ENCODE data around the gene GAREM2.

GAREM2 gene

DNA sequence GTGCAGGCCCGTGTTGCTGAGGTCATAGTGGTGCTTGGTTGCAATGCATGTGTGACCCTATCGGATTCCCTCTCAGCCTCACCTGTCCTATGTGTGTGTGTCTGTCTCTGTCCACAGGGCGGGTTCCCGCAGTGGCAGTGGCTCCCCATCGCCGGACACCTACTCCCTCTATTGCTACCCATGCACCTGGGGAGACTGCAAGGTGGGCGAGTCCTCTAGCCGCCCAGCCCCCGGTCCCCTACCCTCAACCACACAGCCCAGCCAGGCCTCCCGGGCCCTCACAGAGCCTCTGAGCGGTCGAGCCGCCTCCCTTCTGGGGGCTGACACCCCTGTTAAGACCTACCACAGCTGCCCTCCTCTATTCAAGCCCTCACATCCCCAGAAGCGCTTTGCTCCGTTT, 14.2 kb downstream of the GAREM2 start:
- TF ChIP-seq GATA1 (IDR thresholded peaks at IDR 0.05; ENCODE audit: low read depth, low read length) (no peak), POLR2A (IDR thresholded peaks at IDR 0.05; ENCODE audit: low read length) (no peak)
- no peak for DNase-seq

DNA sequence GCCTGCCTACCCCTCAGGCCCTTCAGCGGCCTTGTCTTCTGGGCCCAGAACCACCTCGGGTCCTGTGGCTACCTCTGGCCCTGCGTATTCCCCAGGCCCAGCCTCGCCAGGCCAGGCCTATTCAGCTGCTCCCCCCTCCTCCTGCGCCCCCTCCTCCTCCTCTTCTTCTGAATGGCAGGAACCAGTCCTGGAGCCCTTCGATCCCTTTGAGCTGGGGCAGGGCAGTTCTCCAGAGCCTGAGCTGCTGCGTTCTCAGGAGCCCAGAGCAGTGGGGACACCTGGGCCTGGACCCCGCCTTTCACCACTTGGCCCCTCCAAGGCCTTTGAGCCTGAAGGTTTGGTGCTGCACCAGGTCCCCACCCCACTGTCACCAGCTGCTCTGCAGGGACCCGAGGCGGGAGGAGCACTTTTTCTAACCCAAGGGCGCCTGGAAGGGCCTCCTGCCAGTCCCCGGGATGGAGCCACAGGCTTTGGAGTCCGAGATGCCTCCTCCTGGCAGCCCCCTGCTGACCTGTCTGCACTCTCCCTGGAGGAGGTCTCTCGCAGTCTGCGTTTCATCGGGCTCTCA, 14.7 kb downstream of the GAREM2 start:
- DNase-seq: no peak
- no peak for TF ChIP-seq POLR2A (IDR thresholded peaks at IDR 0.05; ENCODE audit: low read length)
- no peak for TF ChIP-seq GATA1 (IDR thresholded peaks at IDR 0.05; ENCODE audit: low read depth, low read length)

GRCh38 chr2:26189123-26189522, 16.2 kb downstream of the GAREM2 start:
- TF ChIP-seq GATA1 (IDR thresholded peaks at IDR 0.05; ENCODE audit: low read depth, low read length): no peak
- TF ChIP-seq POLR2A (IDR thresholded peaks at IDR 0.05; ENCODE audit: low read length): no peak
- DNase-seq: no peak

GRCh38 chr2:26189751-26190150, 16.9 kb downstream of the GAREM2 start:
- TF ChIP-seq POLR2A (IDR thresholded peaks at IDR 0.05; ENCODE audit: low read length) (no peak), GATA1 (IDR thresholded peaks at IDR 0.05; ENCODE audit: low read depth, low read length) (no peak)
- DNase-seq: no peak

DNA sequence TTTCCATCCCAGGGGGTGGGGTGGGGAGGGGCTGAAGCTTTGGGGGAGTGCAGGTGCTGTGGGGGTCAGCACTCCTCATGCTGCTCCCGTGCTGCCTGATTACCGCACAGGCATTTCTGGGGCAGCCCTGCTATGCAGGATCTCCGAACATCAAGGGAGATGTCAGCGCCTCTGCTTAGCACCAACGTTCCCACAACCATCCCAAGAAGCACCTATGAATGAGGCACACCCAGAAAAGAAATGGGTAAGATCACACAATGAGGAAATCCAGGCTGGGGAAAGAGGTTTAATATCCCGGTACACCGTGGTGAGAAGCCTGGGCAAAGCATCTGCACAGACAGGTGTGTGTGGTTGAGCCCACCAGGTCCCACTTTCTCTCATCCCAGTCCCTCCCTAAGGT, 17.5 kb downstream of the GAREM2 start:
- no peak for TF ChIP-seq GATA1 (IDR thresholded peaks at IDR 0.05; ENCODE audit: low read depth, low read length)
- no peak for TF ChIP-seq POLR2A (IDR thresholded peaks at IDR 0.05; ENCODE audit: low read length)
- DNase-seq: no peak

DNA sequence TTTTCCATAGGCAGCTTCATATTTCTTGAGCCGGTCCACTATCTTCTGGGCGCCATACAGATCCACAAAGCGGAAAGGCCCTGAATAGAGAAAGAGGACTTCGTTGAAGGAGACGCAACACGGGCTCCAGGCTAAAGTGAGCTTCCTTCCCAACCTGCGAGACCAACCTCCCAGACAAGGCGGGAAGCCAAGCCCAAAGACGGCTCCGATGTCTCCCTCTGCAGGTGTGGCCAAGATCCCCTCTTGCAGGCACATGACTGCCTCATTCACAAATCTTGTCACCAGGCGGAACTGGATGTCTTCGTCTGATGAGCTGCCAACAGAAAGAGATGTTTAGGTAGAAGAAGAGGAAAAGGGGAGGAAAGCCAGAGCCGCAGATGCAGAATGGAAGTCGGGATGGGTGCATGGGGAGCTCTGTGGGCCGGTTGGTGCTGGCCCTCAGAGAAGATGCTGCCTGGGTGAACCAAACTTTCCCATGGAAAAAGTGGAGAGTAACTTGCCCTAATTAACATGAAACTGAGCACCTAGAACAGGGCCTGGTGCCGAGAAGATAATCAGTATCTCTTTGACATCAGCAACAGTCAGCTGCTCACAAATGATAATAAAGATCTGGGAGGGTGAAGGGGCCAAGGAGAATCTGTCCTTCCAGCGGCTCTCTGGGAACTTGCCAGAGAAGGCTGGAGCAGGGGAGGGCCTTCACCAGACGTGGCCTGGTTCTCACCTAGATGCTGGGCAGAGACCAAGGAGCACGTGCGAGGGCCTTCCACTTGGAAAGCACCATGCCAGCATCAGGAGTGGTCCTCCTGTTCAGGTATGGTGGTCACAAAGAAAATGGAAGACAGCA, 18.6 kb downstream of the GAREM2 start:
- no peak for TF ChIP-seq POLR2A (IDR thresholded peaks at IDR 0.05; ENCODE audit: low read length)
- DNase-seq: peak; percentile 88 to 96

DNA sequence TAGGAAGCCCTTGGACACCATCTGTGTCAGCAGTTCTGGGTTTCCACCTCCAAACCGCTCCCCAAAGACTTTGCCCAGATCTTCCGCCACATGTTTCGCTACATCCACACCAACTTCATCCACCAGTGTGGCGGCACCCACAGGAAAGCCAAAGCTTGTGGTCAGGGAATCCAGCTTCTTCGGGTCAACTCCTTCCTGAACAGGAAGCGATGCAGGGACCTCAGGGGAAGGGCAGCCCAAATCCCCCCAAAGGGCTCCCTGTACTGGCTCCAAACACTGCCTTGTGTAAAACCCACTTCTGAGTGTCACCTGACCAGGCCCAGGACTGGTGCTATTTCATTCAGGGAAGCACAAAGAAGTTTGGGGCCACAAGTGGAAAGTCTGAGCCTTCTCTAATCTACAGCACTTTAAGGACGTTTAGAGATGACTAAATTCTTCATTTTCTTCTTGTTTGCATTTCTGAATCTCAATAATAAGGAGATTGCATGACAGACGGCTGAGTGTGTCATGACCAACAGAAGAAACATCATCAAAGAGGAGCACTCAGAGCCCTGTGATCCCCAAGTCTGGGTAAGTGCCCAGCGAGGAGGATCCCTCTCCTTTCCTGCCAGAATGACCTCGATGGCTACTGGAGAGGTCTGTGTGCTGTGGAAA, 20.8 kb downstream of the GAREM2 start:
- no peak for TF ChIP-seq GATA1 (IDR thresholded peaks at IDR 0.05; ENCODE audit: low read depth, low read length)
- TF ChIP-seq POLR2A (IDR thresholded peaks at IDR 0.05; ENCODE audit: low read length): no peak
- DNase-seq: no peak

DNA sequence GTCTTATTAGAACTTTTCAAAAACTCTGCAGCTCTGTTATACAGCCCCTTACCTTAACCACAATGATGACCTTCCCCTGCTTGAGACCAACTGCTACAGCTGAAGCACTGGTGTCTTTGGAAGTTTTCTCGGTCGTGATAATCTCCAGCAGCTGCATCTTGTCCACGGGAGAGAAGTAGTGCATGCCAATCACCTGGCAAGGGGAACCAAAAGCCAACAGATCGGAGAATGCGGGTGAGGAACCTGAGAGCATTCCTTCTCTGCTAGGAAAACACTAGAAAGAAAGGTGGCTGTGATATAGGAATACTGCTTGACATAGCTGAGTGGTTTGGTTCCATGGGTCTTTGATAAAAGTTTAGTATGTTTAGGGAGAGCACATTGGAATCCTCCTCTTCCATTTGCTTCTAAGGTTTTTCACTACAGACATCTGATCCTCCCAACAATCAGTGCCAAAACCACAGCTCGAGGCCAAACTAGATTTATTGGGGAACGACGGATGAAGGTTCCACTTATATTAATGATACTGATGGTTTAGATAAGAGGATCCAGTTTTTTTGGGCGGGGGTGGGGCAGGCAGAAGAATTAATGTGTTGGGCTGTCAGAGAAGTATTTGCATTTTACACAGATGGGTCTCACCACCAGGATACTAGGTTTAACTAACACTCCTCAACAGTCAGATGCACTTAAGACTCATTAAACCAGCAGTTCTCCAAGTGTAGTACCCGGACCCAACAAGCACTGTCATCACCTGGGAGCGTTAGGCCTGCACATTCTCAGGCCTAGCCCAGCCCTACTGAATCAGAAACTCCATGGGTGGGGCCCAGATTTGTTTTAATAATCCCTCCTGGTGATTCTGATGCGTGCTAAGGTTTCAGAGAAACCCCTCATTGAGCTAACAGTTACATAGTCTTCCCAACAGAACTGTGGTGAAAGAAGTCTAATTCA, 22.4 kb downstream of the GAREM2 start:
- TF ChIP-seq POLR2A (IDR thresholded peaks at IDR 0.05; ENCODE audit: low read length): no peak
- TF ChIP-seq GATA1 (IDR thresholded peaks at IDR 0.05; ENCODE audit: low read depth, low read length): no peak
- DNase-seq: no peak

GRCh38 chr2:26196683-26197418, 24.0 kb downstream of the GAREM2 start:
- TF ChIP-seq GATA1 (IDR thresholded peaks at IDR 0.05; ENCODE audit: low read depth, low read length) (no peak), POLR2A (IDR thresholded peaks at IDR 0.05; ENCODE audit: low read length) (no peak)
- DNase-seq: no peak

DNA sequence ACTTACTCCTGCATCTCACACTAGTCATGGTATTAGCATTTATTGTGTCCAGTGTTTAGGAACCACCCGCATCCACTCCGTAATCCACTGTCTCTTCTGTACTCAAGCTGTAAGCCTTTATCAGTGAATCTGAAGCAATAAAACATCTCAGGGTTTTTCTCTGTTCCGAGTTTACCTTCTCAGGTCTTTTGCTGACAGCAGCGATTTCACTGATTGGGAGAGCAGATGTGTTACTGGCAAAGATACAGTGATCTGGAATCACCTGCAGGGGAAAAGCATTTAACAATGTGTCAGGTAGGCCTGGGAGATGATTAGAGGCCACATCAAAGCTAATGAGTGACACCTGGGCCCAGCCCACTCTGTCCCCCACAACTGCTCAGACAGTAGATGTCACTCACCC, 24.6 kb downstream of the GAREM2 start:
- no peak for TF ChIP-seq GATA1 (IDR thresholded peaks at IDR 0.05; ENCODE audit: low read depth, low read length)
- TF ChIP-seq POLR2A (IDR thresholded peaks at IDR 0.05; ENCODE audit: low read length): no peak

DNA sequence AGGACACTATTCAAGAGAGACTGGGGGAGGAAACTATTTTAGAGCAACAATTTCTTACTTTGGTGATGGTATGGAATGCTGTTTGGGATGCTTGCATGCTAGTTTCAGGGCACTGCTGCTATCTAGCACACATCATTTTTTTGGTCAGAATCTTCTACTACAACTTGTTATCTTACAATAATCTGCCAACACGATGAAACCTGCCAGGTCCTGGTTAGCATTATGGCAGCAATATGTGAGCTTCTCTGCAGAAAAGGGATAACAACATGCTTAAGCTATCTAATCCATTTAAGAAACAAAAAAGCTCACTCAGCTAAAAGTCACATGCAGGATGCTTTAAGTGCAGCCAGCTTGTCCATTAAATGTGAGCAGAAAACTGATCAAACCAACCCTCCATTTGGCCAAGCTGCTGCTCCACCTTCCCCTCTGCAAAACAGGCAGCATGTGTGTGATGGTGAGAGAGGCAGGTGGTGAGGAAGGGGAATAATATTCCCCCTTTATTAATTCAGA, 30.1 kb downstream of the GAREM2 start:
- no peak for DNase-seq
- no peak for TF ChIP-seq POLR2A (IDR thresholded peaks at IDR 0.05; ENCODE audit: low read length)

More for the DNA sequence above, 24.6 kb downstream of the GAREM2 start:
- no peak for DNase-seq

DNA sequence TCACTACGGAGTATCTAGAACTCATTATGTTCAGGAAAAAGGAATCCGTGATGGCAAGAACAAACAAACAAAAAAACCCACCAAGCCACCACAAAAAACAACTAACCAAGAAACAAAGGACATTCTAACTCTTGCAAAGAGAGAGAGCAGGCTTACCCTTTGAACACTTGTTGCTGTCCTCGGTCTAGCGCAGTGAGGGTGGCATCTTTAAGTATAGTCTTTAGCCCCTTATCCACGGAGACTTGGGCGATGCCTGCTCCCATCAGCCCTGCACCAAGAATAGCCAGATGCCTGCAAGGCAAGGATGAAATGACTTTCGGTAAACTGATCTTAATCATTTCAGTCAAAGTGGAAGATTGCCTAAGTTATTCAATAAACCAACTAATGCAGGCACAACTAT, 31.0 kb downstream of the GAREM2 start:
- no peak for DNase-seq
- TF ChIP-seq GATA1 (IDR thresholded peaks at IDR 0.05; ENCODE audit: low read depth, low read length): no peak
- no peak for TF ChIP-seq POLR2A (IDR thresholded peaks at IDR 0.05; ENCODE audit: low read length)

DNA sequence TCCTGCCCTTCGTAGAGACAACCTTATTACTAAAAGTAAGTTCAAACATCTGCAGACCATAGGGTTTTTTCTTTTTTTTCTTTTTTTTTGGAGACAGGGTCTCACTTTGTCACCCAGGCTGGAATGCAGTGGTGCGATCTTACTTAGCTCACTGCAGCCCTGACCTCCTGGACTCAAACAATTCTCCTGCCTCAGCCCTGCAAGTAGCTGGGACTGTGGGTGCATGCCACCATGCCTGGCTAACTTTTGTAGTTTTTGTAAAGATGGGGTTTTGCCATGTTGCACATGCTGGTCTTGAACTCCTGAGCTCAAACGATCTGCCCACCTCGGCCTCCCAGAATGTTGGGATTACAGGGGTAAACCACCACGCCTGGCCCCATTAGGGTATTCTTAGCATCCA, 39.1 kb downstream of the GAREM2 start:
- TF ChIP-seq GATA1 (IDR thresholded peaks at IDR 0.05; ENCODE audit: low read depth, low read length) (no peak), POLR2A (IDR thresholded peaks at IDR 0.05; ENCODE audit: low read length) (no peak)
- no peak for DNase-seq
